Activated CD4-positive, alpha-beta T cell treated with anti-CD3 and anti-CD28 coated beads, Interleukin-2, amount 50 U/mL, for 1 hour (primary cell): ENCODE results near the gene COL5A2.

Experiments used
- DNase-seq: peaks from one replicate; pipeline ENCODE4 v3.0.0-alpha.2; 2020

COL5A2 gene

DNA sequence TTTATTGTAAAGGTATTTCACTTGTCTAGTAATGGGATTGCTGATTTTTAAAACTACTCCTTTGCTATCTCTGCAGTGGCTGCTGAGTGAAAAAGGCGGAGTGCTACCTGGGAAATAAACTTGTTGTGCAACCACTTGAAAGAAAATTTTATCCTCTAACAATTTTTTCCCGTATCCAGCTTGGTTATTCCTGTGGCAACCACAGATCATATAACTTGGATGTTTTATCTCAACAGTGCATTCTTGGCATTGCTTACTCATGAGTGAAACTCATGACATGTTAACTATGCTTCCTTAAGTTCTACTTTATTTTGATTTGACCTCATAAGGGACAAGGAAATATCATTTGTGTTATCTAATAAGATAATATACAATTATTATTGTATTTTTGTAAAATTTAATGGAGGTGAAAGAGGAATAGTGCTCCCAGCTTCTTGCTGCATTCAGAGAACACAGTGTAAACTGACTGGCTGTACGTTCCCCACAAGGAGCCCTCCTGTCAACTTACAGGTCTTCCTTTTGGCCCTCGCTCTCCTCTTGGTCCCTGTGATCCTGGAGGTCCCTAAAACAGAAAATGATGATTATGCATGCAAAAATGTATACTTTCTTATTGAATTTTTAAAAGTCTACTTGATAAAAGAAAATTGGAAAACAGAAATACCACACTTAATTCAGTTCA, 82.7 kb downstream of the COL5A2 start:
- no peak for DNase-seq

GRCh38 chr2:189095101-189095500, 84.5 kb downstream of the COL5A2 start:
- no peak for DNase-seq

- no peak for DNase-seq
Measured at GRCh38 chr2:189092936-189093335, 86.6 kb downstream of the COL5A2 start.

DNA sequence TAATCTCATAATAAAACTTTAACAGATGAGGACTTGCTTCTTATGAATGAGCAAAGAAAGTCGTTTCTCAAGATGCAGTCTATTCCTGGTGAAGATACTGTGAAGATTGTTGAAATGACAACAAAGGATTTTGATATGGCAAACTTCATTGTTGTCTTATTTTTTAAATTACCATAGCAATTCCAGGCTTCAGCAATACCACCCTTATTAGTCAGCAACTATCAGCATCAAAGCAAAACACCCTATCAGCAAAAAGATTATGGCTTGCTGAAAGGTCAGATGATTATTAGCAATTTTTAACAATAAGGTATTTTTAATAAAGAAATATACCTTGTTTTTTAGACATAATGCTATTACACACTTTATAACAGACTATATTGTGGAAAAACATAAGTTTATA, 88.3 kb downstream of the COL5A2 start:
- DNase-seq = no peak

DNA sequence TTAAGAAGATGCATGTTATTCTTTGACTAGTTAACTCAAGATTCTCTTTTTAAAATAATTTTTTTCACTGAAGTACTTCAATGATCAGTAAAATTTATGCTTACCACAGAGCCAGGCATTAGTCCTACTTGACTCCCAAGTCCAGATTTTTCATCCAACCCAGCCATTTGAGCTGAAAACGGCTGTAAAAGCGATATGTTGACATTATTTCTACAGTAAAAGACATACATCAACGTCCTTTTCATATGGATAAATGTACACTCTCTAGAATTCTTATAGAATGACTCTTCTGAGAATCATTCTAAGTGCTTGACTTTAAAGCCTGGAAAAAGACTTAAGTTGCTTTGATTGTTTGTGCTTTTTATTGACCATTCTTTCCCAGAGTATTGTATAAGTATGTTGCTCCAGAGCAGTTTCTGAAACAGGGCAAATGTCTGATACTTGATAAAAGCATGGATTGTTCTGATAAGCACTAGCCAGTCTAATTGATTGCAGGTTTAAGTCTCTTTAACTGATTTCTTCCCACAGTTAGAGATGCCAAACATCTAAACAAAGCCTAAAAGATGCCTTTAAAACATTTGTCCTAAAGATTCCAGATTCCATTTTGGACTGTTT, 90.9 kb downstream of the COL5A2 start:
- no peak for DNase-seq

GRCh38 chr2:189086710-189087109, 92.9 kb downstream of the COL5A2 start:
- DNase-seq = no peak

DNA sequence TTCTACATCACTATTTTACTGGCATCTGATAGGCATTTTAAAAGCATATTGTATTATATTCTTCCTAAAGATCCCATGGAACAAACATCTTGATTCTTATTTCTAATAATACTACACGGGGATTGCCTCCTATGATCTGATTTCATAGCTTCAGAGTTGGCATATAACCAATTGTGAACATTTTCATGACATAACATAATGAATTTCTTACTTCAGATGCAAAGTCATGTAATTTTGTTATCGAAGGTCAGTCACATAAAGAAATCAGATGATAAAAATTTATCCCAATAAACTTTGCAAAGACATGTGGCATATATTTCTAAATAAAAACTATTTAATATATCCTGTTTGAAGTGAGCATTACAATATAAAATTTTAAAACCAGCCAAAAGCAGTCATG, 93.3 kb downstream of the COL5A2 start:
- DNase-seq = no peak

DNA sequence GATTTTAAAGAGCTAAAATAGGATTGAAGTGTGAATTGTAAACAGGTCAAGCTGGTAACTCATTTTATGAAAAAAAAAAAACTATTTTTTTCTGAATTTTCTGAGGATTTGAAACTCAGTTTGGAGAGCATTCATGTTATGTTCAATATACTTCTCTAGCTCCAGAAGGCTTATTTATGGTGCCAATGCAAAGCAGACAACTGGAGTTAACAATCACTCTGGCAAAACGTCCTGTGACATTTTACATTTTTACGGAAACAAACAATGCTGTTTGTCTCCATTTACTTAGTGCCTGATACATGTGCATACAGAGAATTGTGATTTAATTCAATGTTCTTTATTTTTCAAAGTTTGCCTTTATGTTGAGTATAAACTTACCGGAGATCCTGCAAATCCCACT, 96.0 kb downstream of the COL5A2 start:
- no peak for DNase-seq

DNA sequence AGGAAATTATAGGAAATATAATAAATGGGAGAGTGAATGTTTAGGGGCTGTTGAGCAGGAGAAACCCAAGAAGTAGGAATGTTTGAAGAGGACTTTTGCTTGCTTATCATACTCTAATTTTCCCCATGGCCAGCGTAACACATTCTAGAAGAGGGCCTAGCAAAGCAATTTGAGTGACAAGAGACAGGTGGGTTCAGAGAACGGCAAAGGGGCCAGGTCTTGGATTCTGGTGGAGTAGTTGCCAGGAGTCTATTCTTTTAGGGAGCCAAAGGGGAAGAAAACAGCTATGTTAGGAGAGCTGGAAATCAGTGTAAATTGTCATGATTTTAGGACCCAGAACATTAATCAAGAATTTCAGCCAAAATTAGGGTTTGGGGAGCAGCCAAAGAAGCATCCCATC, 96.5 kb downstream of the COL5A2 start:
- no peak for DNase-seq

DNA sequence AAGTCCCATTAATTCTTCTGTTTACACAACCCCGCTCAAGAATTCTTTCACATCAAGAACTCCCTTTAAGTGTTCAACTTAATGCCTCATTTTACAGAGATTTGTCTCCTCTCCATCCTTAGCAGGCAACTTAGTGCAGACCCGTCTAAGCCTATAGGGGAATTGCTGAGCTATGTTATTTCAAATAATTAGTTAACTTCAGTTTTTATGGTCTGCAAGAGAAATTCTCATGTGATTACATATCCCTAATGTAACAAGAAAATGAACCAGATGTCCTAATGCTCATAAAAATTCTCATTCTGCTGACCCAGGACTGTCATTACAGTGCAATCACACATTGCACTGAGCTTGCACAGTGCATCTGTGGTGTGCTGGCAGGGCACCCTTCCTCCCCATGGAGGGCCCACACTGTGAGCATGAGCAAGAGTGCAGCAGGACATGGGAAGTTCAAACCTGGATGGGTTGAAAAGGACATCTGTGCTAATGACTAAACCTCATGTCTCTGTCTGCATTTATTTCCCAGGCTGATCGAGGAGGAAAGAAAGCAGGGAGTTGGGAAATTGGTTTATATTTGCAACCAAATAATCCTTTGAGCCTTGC, 97.1 kb downstream of the COL5A2 start:
- DNase-seq = no peak

- DNase-seq = no peak
Measured at GRCh38 chr2:189076572-189076971, 103.0 kb downstream of the COL5A2 start.

DNA sequence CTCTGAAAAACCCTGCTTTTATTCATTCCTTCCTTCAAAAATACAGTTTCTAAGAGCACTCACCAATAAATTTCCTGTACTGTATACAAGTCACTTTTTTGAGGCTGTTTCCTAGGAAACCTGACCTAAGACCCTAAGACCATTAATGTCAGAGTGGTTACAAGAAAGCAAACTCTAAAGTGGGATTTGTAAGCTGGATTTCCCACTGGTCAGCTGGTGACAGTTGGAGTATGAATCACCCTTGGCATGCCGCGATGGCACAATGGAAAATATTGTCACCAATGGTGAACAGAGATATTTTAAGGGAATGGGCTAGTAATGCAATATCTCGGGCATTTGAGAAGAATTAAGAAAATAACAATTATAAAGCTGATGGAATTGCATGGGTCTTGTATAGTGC, 103.4 kb downstream of the COL5A2 start:
- DNase-seq = no peak

DNA sequence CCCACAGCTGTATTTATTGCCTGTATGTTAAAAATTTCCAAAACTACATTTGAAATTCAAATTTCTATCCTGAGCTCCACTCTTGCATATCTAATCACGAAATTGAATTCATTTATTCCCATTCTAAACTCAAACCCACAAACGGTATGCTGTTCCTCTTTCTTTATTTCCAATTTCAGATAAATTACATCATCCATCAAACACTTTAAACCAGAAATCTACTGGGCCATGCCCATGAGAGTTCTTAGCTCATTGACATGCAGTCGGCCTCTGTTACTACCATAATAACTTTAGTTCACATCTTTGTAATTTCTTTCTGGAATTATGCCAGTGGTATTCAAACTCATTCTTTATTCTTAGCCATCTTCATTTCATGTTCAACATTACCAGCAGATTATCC, 105.1 kb downstream of the COL5A2 start:
- DNase-seq = no peak

DNA sequence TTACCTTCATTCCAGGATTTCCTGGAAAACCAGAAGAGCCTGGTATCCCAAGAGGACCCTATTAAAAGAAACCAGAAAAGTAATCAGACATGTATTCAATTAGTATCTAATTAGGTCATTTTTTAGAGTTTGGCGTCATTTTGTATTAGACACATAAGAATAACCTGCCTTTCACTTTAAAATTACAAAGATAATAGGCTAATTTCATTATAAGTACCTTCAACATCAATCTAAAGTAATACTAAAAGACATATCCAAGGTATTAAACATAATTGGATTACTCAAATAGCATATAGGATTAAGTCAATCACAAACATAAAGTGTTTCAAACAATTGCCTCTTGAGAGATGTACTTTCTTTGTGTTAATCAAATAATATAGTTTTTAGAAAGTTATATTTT, 107.5 kb downstream of the COL5A2 start:
- DNase-seq = no peak

GRCh38 chr2:189069855-189070619, 109.5 kb downstream of the COL5A2 start:
- no peak for DNase-seq

GRCh38 chr2:189066037-189066436, 113.5 kb downstream of the COL5A2 start:
- DNase-seq = no peak

DNA sequence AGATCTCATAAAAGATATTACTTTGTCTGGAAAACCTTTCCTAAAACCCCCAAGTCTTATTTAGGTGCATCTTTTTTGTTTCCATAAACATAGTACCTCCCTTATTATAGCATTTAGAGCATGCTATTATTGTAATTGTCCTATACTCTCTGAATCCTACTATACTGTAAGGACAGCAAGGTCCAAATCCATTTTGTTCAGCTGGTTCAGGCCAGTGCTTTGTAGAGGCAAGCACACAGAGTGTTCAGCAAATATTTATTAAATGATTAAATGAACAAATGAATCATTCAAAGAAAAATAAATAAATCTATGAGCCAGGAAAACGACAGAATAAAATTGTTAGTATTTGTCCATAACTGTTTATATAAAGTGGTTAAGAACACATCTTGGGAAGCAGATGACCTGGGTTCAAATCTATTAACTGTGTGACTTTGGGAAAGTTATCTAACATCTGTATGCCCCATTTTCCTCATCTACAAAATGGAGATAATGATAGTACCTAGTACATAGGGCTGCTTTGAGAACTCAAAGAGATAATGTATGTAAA, 119.4 kb downstream of the COL5A2 start:
- no peak for DNase-seq

GRCh38 chr2:189057316-189057715, 122.2 kb downstream of the COL5A2 start:
- no peak for DNase-seq

DNA sequence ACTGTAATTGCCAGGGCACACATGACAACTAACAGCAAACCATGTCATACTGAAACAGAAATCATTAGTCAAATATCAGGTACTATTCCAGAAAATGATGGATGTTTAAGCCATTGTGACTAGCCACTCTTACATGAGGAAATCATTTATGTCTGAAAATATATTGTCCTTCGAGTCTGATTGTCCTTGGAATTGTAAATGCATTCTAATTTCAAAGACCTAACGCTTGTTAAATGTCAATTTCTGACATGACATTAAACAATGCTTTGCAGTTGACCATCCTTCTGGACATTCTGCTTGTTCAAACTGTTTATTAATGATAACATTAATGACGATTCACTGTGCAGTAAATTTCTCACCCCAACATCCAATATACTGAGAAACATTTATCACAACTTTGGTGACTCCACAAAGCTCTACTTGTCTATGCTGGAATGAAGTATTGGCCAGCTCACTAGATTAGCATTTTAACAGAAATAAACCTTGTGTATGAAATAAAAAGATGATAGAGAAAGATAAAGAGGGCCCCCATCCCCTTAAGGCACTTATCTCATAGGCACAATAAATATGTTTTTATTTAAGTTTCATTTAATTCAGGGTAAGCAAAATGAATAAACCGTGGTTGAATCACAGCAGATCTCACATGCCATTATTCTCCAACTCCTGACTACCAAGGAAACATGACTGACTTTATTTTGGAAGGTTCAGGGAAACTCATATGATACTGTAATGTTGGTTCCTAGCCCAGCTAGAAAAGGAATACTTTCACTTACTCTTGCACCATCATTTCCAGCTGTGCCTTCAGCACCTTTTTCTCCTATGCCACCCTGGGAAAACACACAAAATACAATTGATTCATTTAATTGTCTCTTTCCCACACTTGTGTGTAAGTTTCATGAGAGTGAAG, 123.1 kb downstream of the COL5A2 start:
- no peak for DNase-seq

DNA sequence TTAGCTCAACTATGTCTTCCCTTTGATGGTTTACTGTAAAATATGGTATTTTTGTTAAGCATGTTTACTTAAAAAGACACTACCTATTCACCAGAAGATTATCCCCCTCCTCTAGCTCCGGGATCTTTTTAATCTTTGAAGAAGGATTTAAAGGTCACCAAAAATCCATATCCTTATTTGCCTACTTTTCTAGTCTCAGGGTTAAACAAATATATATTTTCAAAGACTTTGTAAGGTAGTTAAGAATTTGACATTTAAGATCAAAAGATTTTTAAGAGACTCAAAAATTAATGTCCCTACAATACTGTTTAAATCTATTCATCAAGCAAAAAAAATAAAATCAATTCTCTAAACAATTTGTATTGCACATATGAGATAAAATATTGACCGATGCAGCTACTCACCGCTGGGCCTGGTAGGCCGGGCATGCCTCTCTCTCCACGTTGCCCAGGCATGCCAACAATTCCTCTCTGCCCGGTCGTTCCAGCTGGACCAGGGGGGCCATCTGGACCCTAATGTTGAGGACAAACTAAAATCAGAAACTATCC, 129.3 kb downstream of the COL5A2 start:
- no peak for DNase-seq

- no peak for DNase-seq
Measured at GRCh38 chr2:189049709-189050164, 129.8 kb downstream of the COL5A2 start.

DNA sequence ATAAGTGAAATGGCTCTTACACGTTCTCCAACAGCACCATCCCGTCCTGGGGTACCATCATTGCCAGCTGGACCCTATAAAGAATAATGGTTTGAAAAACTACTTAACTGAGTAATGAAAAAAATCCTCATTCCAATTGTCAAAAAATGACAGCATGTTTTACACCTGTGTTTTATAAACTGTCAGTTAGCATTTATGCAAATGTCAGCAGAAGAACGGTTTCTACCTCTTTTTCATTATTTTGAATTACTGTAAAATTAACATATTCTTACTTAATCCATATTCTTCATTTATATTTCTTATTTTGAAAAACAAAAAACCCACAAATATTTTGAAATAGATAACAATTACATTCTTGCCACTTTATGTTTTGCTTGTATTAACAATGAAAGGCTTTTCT, 131.4 kb downstream of the COL5A2 start:
- DNase-seq = no peak
